DMS 273 (cell line): ENCODE data around the gene MAN1C1.

Experiments used
- DNase-seq: peaks from one replicate; lab custom pipeline; 2025; ENCODE audit not compliant: unreplicated experiment; lab: John Stamatoyannopoulos, UW

MAN1C1 gene

DNA sequence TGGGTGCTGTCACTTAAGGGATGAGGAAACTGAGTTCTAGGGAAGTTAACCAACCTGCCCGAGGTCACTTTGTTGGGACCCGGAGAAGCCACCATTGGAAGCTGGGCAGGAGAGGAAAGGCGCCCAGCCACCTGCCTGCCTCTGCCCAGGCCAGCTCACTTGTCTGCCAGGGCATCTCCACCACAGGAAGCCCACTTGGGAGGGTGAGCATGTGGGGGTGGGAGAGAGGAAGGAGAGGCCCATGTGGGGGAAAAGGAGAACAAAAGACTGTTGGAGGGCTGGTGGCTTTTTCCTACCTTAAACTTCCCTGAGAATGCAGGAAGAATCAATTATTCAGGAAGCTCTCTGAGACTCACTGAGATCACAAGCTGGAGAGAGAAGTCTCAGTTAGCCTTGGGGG lies 139.6 kb downstream of the MAN1C1 start:
- no peak for DNase-seq

DNA sequence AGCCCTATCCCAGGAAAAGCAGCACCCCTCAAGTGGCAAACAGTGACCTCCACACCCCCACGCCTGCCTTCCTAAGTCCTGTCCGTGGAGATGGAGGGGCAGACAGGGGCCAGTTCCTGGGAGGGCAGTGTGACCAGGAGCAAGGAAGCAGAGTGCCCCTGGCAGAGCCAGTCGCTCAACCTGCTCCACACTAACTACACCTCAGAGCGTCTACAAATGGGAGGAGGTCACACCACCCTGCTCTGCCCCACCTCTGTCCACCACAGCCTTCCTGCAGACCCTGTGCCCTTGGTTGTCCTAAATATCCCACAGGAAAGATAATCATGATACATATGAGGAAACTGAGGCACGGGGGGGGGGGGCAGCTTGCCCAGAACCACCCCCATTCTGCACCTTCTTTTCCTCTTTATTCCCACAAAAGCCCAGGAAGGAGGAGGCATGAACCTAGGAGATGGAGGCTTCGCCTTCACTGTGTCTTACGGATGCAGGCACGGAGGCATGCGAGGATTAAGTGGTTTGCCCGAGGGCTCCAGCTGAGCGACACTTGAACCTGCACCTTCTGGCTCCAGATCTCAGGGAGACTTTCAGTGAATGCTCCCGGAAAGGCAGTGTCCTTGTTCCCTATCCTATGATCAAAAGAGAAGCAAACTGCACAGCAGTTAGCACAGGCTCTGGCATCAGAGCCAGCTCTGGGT lies 140.7 kb downstream of the MAN1C1 start:
- no peak for DNase-seq

DNA sequence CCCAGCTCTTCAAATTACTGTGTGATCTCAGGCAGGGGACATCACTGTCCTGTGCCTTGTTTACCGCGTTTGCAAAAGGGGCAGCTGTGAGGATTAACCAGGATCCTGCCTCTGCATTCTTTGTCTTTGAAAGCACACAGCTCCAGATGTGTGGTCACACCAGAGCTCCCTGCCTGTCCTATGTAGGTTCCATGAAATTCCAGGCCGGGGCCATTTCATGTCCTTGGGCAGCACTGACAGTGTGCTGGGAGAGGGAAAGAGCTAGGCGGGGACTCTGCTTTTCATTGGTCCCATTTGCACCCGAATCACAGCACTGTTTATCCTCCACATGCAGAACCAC lies 141.2 kb downstream of the MAN1C1 start:
- DNase-seq, result no peak

GRCh38 chr1:25758466-25759070 lies 142.0 kb downstream of the MAN1C1 start:
- DNase-seq, result no peak

GRCh38 chr1:25760122-25760719 lies 143.6 kb downstream of the MAN1C1 start:
- no peak for DNase-seq

GRCh38 chr1:25760871-25761270 lies 144.3 kb downstream of the MAN1C1 start:
- DNase-seq, result peak; percentile 37

GRCh38 chr1:25763493-25763892 lies 146.9 kb downstream of the MAN1C1 start:
- no peak for DNase-seq

DNA sequence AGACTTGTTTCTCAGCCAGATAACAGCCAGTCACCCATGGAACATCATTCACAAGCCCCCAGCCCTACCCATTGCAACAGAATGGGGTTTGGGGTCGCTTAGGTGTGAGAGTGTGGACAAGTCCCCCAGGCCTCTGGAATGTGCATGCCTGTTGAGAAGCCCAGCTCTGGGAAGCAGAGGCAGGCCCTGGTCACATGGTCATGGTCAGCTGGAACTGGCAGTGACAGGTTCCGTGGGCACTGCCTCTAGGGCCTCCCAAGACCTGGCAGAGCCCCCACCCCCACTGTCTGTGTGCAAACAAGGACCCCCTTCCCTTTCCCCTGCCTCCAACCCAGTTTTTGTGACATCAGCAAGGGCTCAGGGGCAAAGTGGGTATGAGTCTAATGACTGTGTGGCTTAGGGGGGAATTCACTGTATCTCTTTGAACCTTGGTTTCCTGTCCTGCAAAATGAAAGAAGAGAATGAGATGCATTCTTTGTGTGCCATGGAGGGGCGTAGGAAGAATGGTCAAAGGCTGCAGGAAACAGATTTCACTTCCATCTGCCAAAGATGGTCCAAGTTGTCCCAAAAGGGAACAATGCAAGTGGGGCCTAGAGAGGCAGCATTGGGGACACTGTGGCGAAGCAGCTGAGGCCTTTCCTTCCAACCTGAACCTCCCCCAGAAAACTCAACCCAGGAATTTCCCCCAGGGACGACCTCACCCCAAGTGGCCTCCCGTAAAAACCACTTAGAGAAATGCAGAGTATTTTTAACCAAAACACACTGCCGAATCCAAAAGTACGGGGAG lies 148.7 kb downstream of the MAN1C1 start:
- DNase-seq, result no peak

DNA sequence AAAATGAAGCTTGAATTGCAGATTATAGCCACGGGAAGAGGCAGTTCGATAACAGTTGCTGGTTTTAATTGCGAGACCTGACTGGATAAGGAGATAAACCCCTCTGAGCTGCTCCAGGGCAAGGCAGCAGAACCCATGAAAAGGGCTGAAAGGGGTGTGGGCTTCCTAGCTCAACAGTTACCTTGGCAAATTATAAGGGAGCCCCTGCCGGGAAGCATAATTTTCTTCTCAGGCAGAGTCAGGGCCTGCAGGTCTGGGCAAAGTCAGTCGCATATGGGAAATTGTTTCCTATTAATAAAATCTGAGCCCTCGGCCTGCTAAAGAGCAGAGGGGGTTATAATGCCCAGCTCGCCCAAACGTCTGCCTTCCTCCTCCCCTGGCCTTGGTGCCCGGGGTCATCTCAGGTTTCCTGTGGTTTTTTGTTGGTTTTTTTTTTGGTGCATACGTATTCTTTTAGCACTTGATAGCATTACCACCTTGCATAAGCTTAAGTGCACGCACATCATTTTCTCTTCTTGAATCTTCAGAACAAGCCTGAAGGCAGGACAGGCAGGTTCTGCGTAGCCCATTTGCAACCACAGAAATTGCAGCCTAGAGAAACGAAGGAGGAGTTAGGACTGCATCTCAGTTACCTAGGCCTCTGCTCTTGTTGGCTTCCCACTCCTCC lies 149.5 kb downstream of the MAN1C1 start:
- DNase-seq, result peak; percentile 93

- peak; percentile 89 for DNase-seq
These were observed 150.3 kb downstream of the MAN1C1 start for GRCh38 chr1:25766721-25767436.

- DNase-seq, result no peak
These were observed 150.8 kb downstream of the MAN1C1 start for GRCh38 chr1:25767437-25767770.

DNA sequence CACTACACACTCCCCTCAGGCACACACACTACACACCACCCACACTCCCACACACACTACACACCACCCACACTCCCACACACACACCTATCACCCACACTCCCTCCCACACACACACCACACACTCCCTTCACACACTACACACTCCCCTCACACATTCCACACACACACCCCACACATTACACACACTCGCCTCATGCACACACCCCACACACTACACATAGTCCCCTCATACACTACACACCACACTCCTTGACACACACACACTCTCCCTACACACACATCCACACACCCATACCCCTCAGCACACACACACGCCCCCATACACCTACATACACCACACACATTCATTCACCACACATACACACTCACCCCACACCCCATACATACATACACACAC lies 152.4 kb downstream of the MAN1C1 start:
- DNase-seq, result no peak

DNA sequence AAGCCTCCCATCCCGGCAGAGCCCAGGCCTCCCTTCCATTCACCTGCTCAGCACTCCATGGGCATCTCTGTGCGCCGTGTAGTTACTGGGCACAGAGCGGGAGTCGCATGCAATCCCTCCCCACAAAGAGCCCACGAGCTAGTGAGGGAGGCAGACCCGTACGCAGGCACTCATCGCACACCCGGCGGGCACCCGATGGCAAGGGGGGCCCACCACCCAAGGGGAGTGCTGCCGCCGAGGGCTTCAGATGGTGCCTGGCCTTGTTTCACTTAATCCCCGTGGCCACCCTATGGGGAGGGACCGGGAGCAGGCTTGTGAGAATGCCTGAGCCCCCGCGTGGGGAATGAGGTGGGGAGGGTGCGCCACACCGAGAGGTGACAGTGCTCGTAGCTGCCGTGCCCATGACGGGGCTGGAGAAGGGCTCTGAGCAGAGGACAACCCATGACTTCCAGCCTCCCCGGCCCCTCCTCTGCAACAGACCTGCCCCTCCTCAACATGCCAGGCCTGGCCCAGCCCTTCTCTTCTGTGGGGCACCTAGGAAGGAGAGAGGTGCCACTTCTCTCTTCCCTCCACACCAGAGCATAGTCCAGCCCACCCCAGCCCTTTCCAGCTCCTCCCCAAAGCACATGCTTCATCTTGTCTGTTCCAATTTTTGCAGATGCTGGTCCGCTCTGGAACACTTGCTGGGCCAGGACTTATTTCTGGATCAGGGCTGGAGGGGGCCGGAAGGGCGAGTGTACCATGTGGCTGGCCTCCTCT lies 153.2 kb downstream of the MAN1C1 start:
- DNase-seq, result peak; percentile 46

GRCh38 chr1:25770541-25771220 lies 154.1 kb downstream of the MAN1C1 start:
- no peak for DNase-seq

GRCh38 chr1:25771221-25772114 lies 154.9 kb downstream of the MAN1C1 start:
- DNase-seq, result peak; percentile 93

- DNase-seq, result no peak
These were observed 155.6 kb downstream of the MAN1C1 start for GRCh38 chr1:25772164-25772563.

GRCh38 chr1:25772692-25773245 lies 156.2 kb downstream of the MAN1C1 start:
- DNase-seq, result no peak

DNA sequence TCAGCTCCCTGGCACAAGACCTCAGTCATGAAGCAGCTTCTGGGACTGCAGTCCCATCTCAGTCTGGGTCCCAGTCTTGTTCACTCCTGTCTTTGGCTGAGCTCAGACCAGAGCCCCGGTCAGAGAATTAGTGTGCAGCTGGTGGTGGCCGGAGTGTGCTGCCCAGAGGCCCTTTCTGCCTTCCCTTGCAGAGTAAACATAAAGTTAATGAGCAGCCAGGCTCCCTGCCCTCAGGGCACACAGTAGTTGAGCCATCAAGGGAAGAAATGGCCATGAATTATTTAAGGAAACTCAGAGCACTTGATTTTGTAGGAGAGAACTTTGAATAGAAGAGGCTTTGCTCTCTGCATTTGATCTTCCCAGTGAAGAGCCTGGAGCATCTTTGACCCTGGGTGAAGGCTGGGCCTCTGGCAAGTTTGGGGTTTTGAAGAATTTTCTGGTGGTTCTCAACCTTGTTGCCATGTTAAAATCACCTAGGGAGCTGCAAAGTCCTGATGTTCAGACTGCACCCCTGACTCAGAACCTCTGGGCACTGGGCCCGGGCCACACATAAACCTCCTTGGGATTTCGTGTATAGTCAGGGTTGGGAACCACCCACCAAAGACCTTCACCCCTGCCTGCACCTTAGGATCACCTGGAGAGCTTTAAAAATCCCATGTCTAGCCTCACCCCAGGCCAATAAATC lies 157.0 kb downstream of the MAN1C1 start:
- DNase-seq, result no peak
